Liver (tissue), 3 donors: Measurements from ENCODE around the gene DNPEP.

Experiments used
- JUND ChIP-seq, 2 donors: IDR thresholded peaks; 2 replicates each; pipeline ENCODE4 v1.6.1; 2016; ENCODE audit warnings: antibody characterized with exemption in 2 of 2
- TF ChIP-seq, protein P1 (sequence below): IDR thresholded peaks from 2 replicates; pipeline ENCODE4 v1.6.1; 2016; ENCODE audit warnings: antibody characterized with exemption
- TF ChIP-seq, protein P2 (sequence below): fragments of 150-350 bp; IDR thresholded peaks from 2 replicates; pipeline ENCODE4 v1.5.1; 2017; ENCODE audit warnings: improper control_type of control experiment, low read depth, low read length; ENCODE audit not compliant: missing input control
- TF ChIP-seq, protein P3 (sequence below): IDR thresholded peaks from 2 replicates; pipeline ENCODE4 v1.6.1; 2016; ENCODE audit warnings: antibody characterized with exemption
- TF ChIP-seq, protein P4 (sequence below): IDR thresholded peaks from 2 replicates; pipeline ENCODE4 v1.6.1; 2016; ENCODE audit warnings: antibody characterized with exemption
- donor health status: healthy.
- donor health status: healthy.

DNA sequence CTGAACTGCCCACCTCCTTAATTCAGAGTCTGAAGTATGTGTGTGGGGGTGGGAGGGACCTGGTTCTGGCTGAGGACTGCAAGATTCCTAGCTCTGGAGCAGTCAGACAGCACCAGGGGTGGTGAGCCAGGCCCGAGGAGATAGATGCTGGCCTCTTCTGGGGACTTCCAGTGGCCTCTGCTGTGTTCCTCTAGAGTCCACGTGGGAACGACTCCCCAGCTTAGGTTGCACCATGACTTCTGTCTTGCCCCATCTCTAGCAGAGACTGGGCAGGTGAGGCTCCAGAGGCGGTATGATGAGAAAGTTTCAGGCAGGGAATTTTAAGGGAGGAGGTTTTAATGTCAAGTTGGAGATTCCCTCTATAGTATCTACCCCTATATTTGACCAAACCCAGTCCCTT lies 33.1 kb downstream of the DNPEP start:
- TF ChIP-seq, protein P1, sequence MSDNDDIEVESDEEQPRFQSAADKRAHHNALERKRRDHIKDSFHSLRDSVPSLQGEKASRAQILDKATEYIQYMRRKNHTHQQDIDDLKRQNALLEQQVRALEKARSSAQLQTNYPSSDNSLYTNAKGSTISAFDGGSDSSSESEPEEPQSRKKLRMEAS: no peak
- TF ChIP-seq JUND (IDR thresholded peaks at IDR 0.05): no peak
- TF ChIP-seq, protein P2, sequence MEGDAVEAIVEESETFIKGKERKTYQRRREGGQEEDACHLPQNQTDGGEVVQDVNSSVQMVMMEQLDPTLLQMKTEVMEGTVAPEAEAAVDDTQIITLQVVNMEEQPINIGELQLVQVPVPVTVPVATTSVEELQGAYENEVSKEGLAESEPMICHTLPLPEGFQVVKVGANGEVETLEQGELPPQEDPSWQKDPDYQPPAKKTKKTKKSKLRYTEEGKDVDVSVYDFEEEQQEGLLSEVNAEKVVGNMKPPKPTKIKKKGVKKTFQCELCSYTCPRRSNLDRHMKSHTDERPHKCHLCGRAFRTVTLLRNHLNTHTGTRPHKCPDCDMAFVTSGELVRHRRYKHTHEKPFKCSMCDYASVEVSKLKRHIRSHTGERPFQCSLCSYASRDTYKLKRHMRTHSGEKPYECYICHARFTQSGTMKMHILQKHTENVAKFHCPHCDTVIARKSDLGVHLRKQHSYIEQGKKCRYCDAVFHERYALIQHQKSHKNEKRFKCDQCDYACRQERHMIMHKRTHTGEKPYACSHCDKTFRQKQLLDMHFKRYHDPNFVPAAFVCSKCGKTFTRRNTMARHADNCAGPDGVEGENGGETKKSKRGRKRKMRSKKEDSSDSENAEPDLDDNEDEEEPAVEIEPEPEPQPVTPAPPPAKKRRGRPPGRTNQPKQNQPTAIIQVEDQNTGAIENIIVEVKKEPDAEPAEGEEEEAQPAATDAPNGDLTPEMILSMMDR: no peak
- TF ChIP-seq, protein P3, sequence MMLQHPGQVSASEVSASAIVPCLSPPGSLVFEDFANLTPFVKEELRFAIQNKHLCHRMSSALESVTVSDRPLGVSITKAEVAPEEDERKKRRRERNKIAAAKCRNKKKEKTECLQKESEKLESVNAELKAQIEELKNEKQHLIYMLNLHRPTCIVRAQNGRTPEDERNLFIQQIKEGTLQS: no peak
- TF ChIP-seq, protein P4, sequence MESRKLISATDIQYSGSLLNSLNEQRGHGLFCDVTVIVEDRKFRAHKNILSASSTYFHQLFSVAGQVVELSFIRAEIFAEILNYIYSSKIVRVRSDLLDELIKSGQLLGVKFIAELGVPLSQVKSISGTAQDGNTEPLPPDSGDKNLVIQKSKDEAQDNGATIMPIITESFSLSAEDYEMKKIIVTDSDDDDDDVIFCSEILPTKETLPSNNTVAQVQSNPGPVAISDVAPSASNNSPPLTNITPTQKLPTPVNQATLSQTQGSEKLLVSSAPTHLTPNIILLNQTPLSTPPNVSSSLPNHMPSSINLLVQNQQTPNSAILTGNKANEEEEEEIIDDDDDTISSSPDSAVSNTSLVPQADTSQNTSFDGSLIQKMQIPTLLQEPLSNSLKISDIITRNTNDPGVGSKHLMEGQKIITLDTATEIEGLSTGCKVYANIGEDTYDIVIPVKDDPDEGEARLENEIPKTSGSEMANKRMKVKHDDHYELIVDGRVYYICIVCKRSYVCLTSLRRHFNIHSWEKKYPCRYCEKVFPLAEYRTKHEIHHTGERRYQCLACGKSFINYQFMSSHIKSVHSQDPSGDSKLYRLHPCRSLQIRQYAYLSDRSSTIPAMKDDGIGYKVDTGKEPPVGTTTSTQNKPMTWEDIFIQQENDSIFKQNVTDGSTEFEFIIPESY: no peak
